ENCODE results near the gene SPAG7.

Gene SPAG7

DNA sequence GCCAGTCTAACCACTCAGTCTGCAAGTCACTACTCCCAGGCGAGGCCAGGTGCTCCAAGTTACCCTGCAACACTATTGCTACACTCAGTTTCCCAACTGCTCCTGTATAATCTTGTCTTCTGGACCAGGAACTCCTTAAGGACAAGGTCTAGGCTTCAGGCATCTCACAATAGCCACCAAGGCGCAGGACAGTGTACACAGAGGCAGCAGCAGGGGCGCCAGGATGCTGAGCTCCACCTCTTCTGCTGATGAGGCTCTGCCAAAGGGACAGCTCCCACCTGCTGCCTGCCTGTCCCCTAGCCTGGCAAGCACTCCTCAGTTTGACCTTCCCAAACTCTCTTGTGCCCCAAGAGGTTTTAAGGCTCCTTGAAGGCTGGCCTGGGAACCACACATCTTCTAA is 31.2 kb downstream of the SPAG7 start:
- TF ChIP-seq, protein P1, sequence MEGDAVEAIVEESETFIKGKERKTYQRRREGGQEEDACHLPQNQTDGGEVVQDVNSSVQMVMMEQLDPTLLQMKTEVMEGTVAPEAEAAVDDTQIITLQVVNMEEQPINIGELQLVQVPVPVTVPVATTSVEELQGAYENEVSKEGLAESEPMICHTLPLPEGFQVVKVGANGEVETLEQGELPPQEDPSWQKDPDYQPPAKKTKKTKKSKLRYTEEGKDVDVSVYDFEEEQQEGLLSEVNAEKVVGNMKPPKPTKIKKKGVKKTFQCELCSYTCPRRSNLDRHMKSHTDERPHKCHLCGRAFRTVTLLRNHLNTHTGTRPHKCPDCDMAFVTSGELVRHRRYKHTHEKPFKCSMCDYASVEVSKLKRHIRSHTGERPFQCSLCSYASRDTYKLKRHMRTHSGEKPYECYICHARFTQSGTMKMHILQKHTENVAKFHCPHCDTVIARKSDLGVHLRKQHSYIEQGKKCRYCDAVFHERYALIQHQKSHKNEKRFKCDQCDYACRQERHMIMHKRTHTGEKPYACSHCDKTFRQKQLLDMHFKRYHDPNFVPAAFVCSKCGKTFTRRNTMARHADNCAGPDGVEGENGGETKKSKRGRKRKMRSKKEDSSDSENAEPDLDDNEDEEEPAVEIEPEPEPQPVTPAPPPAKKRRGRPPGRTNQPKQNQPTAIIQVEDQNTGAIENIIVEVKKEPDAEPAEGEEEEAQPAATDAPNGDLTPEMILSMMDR (conservative IDR thresholded peaks at IDR 0.05; ENCODE audit: low read depth, low read length), result no peak

DNA sequence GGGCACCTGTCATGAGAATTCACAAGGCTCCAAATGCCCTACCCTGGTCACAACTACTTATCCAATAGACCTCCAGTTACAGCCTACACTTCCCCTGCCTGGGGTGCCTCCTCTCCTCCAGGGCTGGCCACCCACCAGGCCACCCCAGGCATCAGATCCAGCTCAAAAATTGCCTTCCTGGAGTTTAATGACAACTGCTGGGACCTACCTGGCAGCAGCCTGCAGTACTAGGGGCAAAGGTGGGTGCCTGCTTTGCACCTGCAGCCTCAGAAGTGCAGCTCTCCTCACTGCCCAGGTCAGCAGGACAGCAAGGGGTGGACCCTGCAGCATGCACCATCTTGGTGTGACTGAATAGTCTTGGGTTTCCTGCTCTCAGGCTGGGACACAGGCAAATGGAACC is 32.0 kb downstream of the SPAG7 start:
- H3K4me3 ChIP-seq (IDR thresholded peaks at IDR 0.05; ENCODE audit: insufficient read depth, low read depth, low read length), result no peak overlapping the region
- H3K36me3 ChIP-seq (ENCODE audit: insufficient read depth), result no peaks in the 10 kb centered on the region
- no peak overlapping the region for H3K27ac ChIP-seq
- H4K20me1 ChIP-seq (ENCODE audit: insufficient read depth), result no peaks in the 10 kb centered on the region
- TF ChIP-seq, protein P1 (conservative IDR thresholded peaks at IDR 0.05; ENCODE audit: low read depth, low read length), result no peak
- no peak overlapping the region for H2AFZ ChIP-seq (ENCODE audit: low read depth)
- no peak overlapping the region for H3K4me2 ChIP-seq
- H3K27me3 ChIP-seq (ENCODE audit: insufficient read depth, low read depth), result no peaks in the 10 kb centered on the region
- H3K4me1 ChIP-seq (ENCODE audit: low read depth, poor library complexity, severe bottlenecking), result no peaks in the 10 kb centered on the region
- H3K79me2 ChIP-seq (ENCODE audit: insufficient read depth, low read depth), result no peaks in the 10 kb centered on the region
- no peak overlapping the region for H3K9ac ChIP-seq

More for the DNA sequence above, 31.2 kb downstream of the SPAG7 start:
- no peak overlapping the region for H3K4me2 ChIP-seq
- H3K9ac ChIP-seq, result no peak overlapping the region
- no peaks in the 10 kb centered on the region for H3K4me1 ChIP-seq (ENCODE audit: low read depth, poor library complexity, severe bottlenecking)
- no peaks in the 10 kb centered on the region for H3K27me3 ChIP-seq (ENCODE audit: insufficient read depth, low read depth)
- no peaks in the 10 kb centered on the region for H4K20me1 ChIP-seq (ENCODE audit: insufficient read depth)
- no peak overlapping the region for H2AFZ ChIP-seq (ENCODE audit: low read depth)
- H3K27ac ChIP-seq, result no peak overlapping the region
- no peaks in the 10 kb centered on the region for H3K36me3 ChIP-seq (ENCODE audit: insufficient read depth)
- no peak overlapping the region for H3K4me3 ChIP-seq (IDR thresholded peaks at IDR 0.05; ENCODE audit: insufficient read depth, low read depth, low read length)
- H3K79me2 ChIP-seq (ENCODE audit: insufficient read depth, low read depth), result no peaks in the 10 kb centered on the region

DNA sequence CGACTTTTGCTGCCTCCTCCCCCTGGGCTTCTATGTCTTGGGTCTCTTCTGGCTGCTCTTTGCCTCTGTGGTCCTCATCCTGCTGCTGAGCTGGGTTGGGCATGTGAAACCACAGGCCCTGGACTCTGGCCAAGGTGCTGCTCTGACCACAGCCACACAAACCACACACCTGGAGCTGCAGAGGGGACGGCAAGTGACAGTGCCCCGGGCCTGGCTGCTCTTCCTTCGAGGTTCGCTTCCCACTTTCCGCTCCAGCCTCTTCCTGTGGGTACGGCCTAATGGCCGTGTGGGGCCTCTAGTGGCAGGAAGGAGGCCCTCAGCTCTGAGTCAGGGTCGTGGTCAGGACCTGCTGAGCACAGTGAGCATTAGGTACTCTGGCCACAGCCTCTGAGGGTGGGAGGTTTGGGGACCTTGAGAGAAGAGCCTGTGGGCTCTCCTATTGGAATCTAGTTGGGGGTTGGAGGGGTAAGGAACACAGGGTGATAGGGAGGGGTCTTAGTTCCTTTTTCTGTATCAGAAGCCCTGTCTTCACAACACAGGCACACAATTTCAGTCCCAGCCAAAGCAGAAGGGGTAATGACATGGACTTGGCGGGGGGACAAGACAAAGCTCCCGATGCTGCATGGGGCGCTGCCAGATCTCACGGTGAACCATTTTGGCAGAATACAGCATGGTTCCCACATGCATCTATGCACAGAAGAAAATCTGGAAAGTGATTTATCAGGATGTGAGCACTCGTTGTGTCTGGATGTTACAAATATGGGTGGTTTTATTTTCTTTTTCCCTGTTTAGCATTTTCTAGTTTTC is 33.2 kb downstream of the SPAG7 start:
- Histone ChIP-seq H2AFZ (ENCODE audit: low read depth) (no peak overlapping the region), H3K4me3 (IDR thresholded peaks at IDR 0.05; ENCODE audit: insufficient read depth, low read depth, low read length) (no peak overlapping the region), H3K79me2 (ENCODE audit: insufficient read depth, low read depth) (no peaks in the 10 kb centered on the region), H3K27me3 (ENCODE audit: insufficient read depth, low read depth) (no peaks in the 10 kb centered on the region), H3K4me1 (ENCODE audit: low read depth, poor library complexity, severe bottlenecking) (no peaks in the 10 kb centered on the region), H3K4me2 (no peak overlapping the region), H4K20me1 (ENCODE audit: insufficient read depth) (no peaks in the 10 kb centered on the region), H3K27ac (no peak overlapping the region), H3K36me3 (ENCODE audit: insufficient read depth) (no peaks in the 10 kb centered on the region), H3K9ac (no peak overlapping the region)
- TF ChIP-seq, protein P1 (conservative IDR thresholded peaks at IDR 0.05; ENCODE audit: low read depth, low read length), result no peak

DNA sequence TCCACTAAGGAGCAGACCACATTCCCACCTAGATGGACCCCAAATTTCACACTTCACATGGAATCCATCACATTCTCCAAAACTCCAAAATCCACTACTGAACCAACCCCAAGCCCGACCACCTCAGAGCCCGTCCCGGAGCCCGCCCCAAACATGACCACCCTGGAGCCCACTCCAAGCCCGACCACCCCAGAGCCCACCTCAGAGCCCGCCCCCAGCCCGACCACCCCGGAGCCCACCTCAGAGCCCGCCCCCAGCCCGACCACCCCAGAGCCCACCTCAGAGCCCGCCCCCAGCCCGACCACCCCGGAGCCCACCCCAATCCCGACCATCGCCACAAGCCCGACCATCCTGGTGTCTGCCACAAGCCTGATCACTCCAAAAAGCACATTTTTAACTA is 34.0 kb downstream of the SPAG7 start:
- no peak overlapping the region for H3K27ac ChIP-seq
- no peaks in the 10 kb centered on the region for H3K79me2 ChIP-seq (ENCODE audit: insufficient read depth, low read depth)
- no peaks in the 10 kb centered on the region for H3K36me3 ChIP-seq (ENCODE audit: insufficient read depth)
- H3K27me3 ChIP-seq (ENCODE audit: insufficient read depth, low read depth), result no peaks in the 10 kb centered on the region
- H3K4me3 ChIP-seq (IDR thresholded peaks at IDR 0.05; ENCODE audit: insufficient read depth, low read depth, low read length), result no peak overlapping the region
- no peaks in the 10 kb centered on the region for H4K20me1 ChIP-seq (ENCODE audit: insufficient read depth)
- no peak overlapping the region for H2AFZ ChIP-seq (ENCODE audit: low read depth)
- H3K9ac ChIP-seq, result no peak overlapping the region
- no peak overlapping the region for H3K4me2 ChIP-seq
- no peaks in the 10 kb centered on the region for H3K4me1 ChIP-seq (ENCODE audit: low read depth, poor library complexity, severe bottlenecking)
- TF ChIP-seq, protein P1 (conservative IDR thresholded peaks at IDR 0.05; ENCODE audit: low read depth, low read length), result no peak

All from KMS-11 (cell line).